Left lung (tissue), 10 donors: ENCODE results near the gene MMP20. TPM values are rescaled to one million over a fixed set of nuclear protein-coding genes. Genes with fewer than 3 reads are reported as not detected.

Experiments
- ATAC-seq: fragments of 200-7000 bp; cut with Tn5 transposase; one replicate; pipeline ENCODE4 v1.9.1; 2020; ENCODE audit warnings: moderate library complexity
- DNase-seq, 4 donors: peaks; one replicate each; pipeline ENCODE4 v3.0.0-alpha.2; 2013 to 2020
- H3K27ac ChIP-seq, 2 donors: fragments of 200-600 bp; sonication (generic) in 1 of 2; one replicate each; pipeline versions ENCODE4 v1.5.0 to v1.8.0; 2020 to 2021
- H3K27me3 ChIP-seq, 2 donors: fragments of 200-600 bp; sonication (generic) in 1 of 2; one replicate each; pipeline versions ENCODE4 v1.5.0 to v1.8.0; 2020 to 2021
- H3K36me3 ChIP-seq, 2 donors: fragments of 200-600 bp; sonication (generic) in 1 of 2; one replicate each; pipeline versions ENCODE4 v1.5.0 to v1.8.0; 2020 to 2021
- H3K4me1 ChIP-seq, 2 donors: fragments of 200-600 bp; one replicate each; pipeline ENCODE4 v1.8.0; 2021
- H3K4me3 ChIP-seq, 2 donors: fragments of 200-600 bp; sonication (generic) in 1 of 2; one replicate each; pipeline versions ENCODE4 v1.5.0 to v1.8.0; 2020 to 2021; ENCODE audit warnings: mild to moderate bottlenecking in 1 of 2
- H3K9me3 ChIP-seq, 2 donors: fragments of 200-600 bp; sonication (generic) in 1 of 2; one replicate each; pipeline versions ENCODE4 v1.5.0 to v1.8.0; 2020 to 2021
- intact Hi-C, 2 donors: fragments of 100-400 bp; cut with DNase I; formaldehyde crosslinking; loops; one replicate each; pipeline versions ENCODE4 v1.11.2 to v1.14.2; 2022
- polyA plus RNA-seq, 6 donors: library from polyadenylated mRNA; unstranded; fragments of 120-200 nt; gene quantifications; one replicate each; pipeline ENCODE4 v1.2.1, GENCODE V29; 2013; ENCODE audit not compliant: insufficient read length in 6 of 6
- total RNA-seq, 2 donors: library from RNA; stranded (reverse); fragmentation: NEBNext Ultra II Directional; extraction: Animal tissue kit (Norgen Biotek cat#: 25700); gene quantifications; one replicate each; pipeline ENCODE4 v1.2.1, GENCODE V29; 2021
- TF ChIP-seq, protein P1 (sequence below), 2 donors: fragments of 200-600 bp; sonication (generic) in 1 of 2; IDR thresholded peaks; one replicate each; pipeline versions ENCODE4 v1.5.0 to v1.8.0; 2021; ENCODE audit warnings: antibody characterized with exemption in 2 of 2
- donor health status: DM: no; HTN: yes; CAD: no.
- donor health status: DM: no; HTN: no; CAD: no.

MMP20 gene
- total and polyA plus RNA-seq, 8 donors = not detected

DNA sequence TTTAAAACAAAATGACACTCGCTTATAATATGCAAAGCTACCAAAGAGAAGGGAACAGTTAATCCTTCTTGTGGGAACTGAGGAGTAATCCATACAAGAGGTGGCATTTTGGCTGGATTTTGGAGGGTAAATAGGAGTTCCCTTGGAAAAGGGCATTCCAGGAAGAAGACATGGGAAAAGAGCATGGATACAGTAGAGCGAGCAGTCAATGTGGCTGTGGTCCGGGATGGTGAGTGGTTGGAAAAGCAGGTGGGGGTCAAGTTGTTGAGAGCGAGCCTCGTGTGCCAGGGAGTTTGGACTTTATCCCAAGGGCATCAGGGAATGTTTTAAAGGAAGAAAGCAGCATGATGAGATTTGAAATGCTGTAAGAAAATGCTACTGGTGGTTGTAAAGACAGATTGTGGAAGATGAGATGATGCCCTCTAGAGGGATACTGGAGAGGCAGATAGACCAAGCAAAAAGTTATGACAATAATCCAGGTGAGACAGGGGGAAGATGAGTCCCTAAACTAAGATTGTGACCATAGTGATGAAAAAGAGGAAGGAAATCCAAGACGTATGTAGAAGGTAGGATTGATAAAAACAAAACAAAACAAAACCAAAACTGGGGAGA, 90.8 kb downstream of the MMP20 start:
- H3K4me3 ChIP-seq = no peak overlapping the region
- DNase-seq (no peak), ATAC-seq (no peak)
- TF ChIP-seq, protein P1, sequence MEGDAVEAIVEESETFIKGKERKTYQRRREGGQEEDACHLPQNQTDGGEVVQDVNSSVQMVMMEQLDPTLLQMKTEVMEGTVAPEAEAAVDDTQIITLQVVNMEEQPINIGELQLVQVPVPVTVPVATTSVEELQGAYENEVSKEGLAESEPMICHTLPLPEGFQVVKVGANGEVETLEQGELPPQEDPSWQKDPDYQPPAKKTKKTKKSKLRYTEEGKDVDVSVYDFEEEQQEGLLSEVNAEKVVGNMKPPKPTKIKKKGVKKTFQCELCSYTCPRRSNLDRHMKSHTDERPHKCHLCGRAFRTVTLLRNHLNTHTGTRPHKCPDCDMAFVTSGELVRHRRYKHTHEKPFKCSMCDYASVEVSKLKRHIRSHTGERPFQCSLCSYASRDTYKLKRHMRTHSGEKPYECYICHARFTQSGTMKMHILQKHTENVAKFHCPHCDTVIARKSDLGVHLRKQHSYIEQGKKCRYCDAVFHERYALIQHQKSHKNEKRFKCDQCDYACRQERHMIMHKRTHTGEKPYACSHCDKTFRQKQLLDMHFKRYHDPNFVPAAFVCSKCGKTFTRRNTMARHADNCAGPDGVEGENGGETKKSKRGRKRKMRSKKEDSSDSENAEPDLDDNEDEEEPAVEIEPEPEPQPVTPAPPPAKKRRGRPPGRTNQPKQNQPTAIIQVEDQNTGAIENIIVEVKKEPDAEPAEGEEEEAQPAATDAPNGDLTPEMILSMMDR (IDR thresholded peaks at IDR 0.05) = no peak
- intact Hi-C loops = no loop called here
- no peaks in the 10 kb centered on the region for H3K9me3 ChIP-seq
- H3K27ac ChIP-seq = no peak overlapping the region
- no peaks in the 10 kb centered on the region for H3K4me1 ChIP-seq
- no peaks in the 10 kb centered on the region for H3K36me3 ChIP-seq
- H3K27me3 ChIP-seq = no peaks in the 10 kb centered on the region

GRCh38 chr11:102530558-102530957, 94.6 kb downstream of the MMP20 start, which contains the start of gene MMP7:
MMP7 (minus strand) TSS chr11:102530747; CDS start chr11:102530700, 47 bp downstream.
- no peaks in the 10 kb centered on the region for H3K36me3 ChIP-seq
- no peak within 1 kb of the TSS for H3K4me3 ChIP-seq
- intact Hi-C loops = no loop called here
- no peaks in the 10 kb centered on the region for H3K4me1 ChIP-seq
- H3K9me3 ChIP-seq = no peaks in the 10 kb centered on the region
- TF ChIP-seq, protein P1 (IDR thresholded peaks at IDR 0.05) = no peak
- ATAC-seq (peak; percentile 96), DNase-seq (peak in 1 of 4 donors; percentile 43)
- peak within 1 kb of the TSS; percentile 28 to 31 for H3K27ac ChIP-seq
- no peaks in the 10 kb centered on the region for H3K27me3 ChIP-seq

DNA sequence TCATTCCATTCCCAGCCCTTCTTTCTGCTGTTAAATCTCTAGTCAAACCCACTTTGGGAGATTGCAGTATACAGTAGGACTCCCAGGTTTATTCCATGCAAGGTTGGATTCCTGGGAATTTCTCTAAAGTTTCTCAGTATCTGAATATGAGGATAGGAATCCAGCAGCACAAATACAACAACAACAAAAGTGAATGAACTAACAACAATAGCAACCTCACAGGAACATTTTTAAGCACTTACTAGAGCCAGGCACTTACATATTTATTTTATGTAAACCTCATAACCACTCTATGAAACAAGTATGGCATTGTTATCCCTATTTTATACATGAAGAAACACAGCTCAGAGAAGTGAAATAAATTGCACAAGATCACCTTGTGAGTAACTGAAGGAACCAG, 96.5 kb downstream of the MMP20 start:
- intact Hi-C loops = no loop called here
- no peak overlapping the region for H3K4me3 ChIP-seq
- no peak overlapping the region for H3K27ac ChIP-seq
- H3K27me3 ChIP-seq = no peaks in the 10 kb centered on the region
- no peaks in the 10 kb centered on the region for H3K36me3 ChIP-seq
- H3K4me1 ChIP-seq = no peaks in the 10 kb centered on the region
- no peaks in the 10 kb centered on the region for H3K9me3 ChIP-seq
- DNase-seq = no peak
- TF ChIP-seq, protein P1 (IDR thresholded peaks at IDR 0.05) = no peak
- no peak for ATAC-seq

GRCh38 chr11:102527684-102528083, 97.4 kb downstream of the MMP20 start:
- Histone ChIP-seq H3K27ac (no peak overlapping the region), H3K4me1 (no peaks in the 10 kb centered on the region), H3K36me3 (no peaks in the 10 kb centered on the region), H3K9me3 (no peaks in the 10 kb centered on the region), H3K4me3 (no peak overlapping the region), H3K27me3 (no peaks in the 10 kb centered on the region)
- ATAC-seq = no peak
- intact Hi-C loops = no loop called here
- DNase-seq = no peak
- TF ChIP-seq, protein P1 (IDR thresholded peaks at IDR 0.05) = no peak

GRCh38 chr11:102527041-102527440, 98.1 kb downstream of the MMP20 start:
- Histone ChIP-seq H3K27me3 (no peaks in the 10 kb centered on the region), H3K9me3 (no peaks in the 10 kb centered on the region), H3K4me3 (no peak overlapping the region), H3K27ac (no peak overlapping the region), H3K36me3 (no peaks in the 10 kb centered on the region), H3K4me1 (no peaks in the 10 kb centered on the region)
- TF ChIP-seq, protein P1 (IDR thresholded peaks at IDR 0.05) = no peak
- intact Hi-C loops = no loop called here
- no peak for DNase-seq
- ATAC-seq = no peak

Other genes with a start within 250 kb of the MMP20 start
- 100 to 1,000 TPM; 127 to 155 TPM for gene TMEM123, start 172.6 kb downstream of the MMP20 start, total RNA-seq
- 100 to 1,000 TPM; 256 to 351 (median 284) TPM for gene TMEM123, start 172.6 kb downstream of the MMP20 start, polyA plus RNA-seq
- gene MMP7, start 94.6 kb downstream of the MMP20 start, total RNA-seq = 100 to 1,000 TPM in 1 of 2 donors, 10 to 100 TPM in 1; 13.8 to 136 TPM
- gene MMP7, start 94.6 kb downstream of the MMP20 start, polyA plus RNA-seq = under 1 TPM in 5 of 6 donors, not detected in 1; 0.20 to 0.74 (median 0.45) TPM
- not detected for gene MMP27, start 80.4 kb upstream of the MMP20 start, total RNA-seq
- not detected for gene MMP27, start 80.4 kb upstream of the MMP20 start, polyA plus RNA-seq
- gene MMP8, start 99.6 kb upstream of the MMP20 start, total RNA-seq = 1 to 10 TPM in 1 of 2 donors, under 1 TPM in 1; 0.41 to 4.6 TPM
- under 1 TPM in 4 of 6 donors, not detected in 2; 0.11 to 0.41 (median 0.12) TPM for gene MMP8, start 99.6 kb upstream of the MMP20 start, polyA plus RNA-seq
- gene MMP10, start 155.3 kb upstream of the MMP20 start, total RNA-seq = under 1 TPM; 0.55 to 0.71 TPM
- gene MMP10, start 155.3 kb upstream of the MMP20 start, polyA plus RNA-seq = 1 to 10 TPM in 3 of 6 donors, under 1 TPM in 3; 0.36 to 2.9 (median 1.1) TPM
- 1 to 10 TPM; 1.8 to 9.5 TPM for gene MMP1, start 172.8 kb upstream of the MMP20 start, total RNA-seq
- gene MMP1, start 172.8 kb upstream of the MMP20 start, polyA plus RNA-seq = 1 to 10 TPM; 1.1 to 7.4 (median 3.2) TPM
- gene MMP3, start 218.3 kb upstream of the MMP20 start, total RNA-seq = 1 to 10 TPM in 1 of 2 donors, not detected in 1; 1.5 TPM
- gene MMP3, start 218.3 kb upstream of the MMP20 start, polyA plus RNA-seq = not detected
- under 1 TPM in 1 of 2 donors, not detected in 1; 0.71 TPM for gene MMP12, start 249.7 kb upstream of the MMP20 start, total RNA-seq
- not detected for gene MMP12, start 249.7 kb upstream of the MMP20 start, polyA plus RNA-seq